ENCODE data around the gene DLG5.

DLG5 gene

DNA sequence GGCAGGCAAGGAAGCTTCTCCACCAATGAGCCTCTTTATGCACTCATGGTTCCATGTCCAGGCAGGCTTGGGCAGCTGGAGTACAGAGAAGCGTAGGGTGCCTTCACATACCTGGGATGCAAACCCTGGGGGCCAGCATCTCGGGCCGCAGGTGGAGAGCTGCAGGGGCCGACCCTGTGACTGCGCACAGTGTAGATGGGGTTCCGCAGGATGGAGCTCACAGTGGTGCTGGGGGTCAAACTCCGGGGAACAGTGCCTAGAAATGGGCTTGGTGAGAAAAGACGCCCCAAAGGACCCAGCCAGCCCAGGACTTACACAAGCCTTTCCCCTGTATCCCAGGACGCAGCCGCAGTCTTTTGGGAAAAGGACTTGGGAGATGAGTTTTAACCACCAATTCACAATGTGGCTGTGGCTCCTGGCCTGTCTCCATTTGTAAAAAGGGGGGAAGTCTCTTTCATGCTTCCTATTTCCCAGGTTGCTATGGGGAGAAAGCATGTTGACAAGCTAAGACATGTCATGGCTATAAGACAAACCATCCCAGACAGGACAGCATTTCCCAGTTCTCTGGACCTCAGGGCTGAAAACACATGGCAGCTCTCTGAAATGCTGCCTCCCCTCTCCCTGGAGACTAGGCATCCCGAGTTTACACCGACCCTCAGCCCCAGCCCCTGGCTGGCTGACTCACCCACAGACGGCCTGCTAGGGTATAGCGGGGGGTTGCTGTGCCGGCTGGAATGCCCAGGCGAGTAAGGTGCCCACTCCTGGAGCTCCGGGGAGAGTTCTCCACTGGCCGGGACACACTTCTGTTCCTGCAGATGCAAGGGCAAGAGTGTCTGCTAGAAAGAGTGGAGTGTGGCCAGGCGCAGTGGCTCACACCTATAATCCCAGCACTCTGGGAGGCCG lies 107.1 kb downstream of the DLG5 start:
- TF ChIP-seq, protein P1, sequence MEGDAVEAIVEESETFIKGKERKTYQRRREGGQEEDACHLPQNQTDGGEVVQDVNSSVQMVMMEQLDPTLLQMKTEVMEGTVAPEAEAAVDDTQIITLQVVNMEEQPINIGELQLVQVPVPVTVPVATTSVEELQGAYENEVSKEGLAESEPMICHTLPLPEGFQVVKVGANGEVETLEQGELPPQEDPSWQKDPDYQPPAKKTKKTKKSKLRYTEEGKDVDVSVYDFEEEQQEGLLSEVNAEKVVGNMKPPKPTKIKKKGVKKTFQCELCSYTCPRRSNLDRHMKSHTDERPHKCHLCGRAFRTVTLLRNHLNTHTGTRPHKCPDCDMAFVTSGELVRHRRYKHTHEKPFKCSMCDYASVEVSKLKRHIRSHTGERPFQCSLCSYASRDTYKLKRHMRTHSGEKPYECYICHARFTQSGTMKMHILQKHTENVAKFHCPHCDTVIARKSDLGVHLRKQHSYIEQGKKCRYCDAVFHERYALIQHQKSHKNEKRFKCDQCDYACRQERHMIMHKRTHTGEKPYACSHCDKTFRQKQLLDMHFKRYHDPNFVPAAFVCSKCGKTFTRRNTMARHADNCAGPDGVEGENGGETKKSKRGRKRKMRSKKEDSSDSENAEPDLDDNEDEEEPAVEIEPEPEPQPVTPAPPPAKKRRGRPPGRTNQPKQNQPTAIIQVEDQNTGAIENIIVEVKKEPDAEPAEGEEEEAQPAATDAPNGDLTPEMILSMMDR (IDR thresholded peaks at IDR 0.05; ENCODE audit: insufficient read depth, low read depth, low read length, missing control alignments), result no peak
- DNase-seq (ENCODE audit: low read depth), result peak; percentile 84
- no peak overlapping the region for H3K4me3 ChIP-seq (ENCODE audit: low read length)

DNA sequence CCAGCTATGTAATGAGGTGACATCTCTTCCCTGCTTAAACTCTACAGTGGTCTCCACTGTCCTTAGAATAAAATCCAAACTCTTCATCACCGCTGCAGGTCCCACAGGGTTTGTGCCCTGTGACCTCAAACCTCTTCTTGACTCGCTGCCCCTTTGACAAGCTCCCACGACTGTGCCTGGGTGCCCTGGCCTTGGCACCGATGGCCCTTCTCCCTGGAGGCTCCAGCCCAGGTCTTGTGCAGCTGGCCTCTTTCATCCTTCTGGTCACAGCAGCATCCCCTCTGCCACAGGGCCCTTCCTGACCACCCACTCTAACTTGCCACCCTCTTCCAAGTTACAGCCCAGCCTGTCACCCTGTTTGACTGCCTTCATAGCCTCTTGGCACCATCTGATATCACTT lies 108.2 kb downstream of the DLG5 start:
- no peak overlapping the region for H3K4me3 ChIP-seq (ENCODE audit: low read length)
- TF ChIP-seq, protein P1 (IDR thresholded peaks at IDR 0.05; ENCODE audit: insufficient read depth, low read depth, low read length, missing control alignments), result no peak
- DNase-seq (ENCODE audit: low read depth), result no peak

DNA sequence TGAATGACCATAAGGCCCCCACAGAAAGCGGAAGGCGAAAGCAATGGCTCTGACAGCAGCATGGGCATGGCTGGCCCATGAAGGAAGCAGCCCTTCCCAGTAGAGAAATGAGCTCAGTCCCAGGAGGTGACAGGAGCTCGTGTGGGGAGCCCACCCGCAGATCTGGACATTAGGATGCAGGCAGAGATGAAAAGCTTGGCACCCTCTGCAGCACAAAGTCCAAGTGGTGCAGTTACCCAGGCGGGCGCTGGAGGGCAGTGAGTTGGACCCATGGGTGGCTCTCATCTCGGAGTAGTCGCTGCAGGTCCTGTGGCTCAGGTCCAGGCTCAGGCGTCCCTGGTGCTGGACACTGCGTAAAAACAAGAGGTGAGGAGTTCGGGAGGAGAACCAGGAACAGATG lies 109.0 kb downstream of the DLG5 start:
- TF ChIP-seq, protein P1 (IDR thresholded peaks at IDR 0.05; ENCODE audit: insufficient read depth, low read depth, low read length, missing control alignments), result no peak
- no peak overlapping the region for H3K4me3 ChIP-seq (ENCODE audit: low read length)
- no peak for DNase-seq (ENCODE audit: low read depth)

DNA sequence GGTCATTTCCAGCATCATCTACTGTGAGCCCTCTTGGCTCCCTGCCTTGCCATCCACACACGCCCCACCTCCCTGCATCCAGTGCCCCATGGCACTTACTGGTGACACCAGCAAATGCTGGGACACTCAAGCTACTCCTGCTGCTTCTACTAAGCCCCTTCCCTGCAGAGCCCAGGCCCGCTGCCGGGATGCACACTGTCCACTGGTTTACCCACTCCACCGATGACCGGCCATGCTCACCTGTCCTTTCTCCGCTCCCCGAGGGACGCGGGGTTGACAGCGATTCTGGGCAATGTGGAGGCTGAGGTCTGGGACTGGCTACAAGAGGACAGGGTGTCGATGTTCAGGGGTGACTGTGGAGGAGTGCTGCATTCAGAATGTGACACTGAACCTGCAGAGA lies 110.2 kb downstream of the DLG5 start:
- no peak overlapping the region for H3K4me3 ChIP-seq (ENCODE audit: low read length)
- no peak for DNase-seq (ENCODE audit: low read depth)
- TF ChIP-seq, protein P1 (IDR thresholded peaks at IDR 0.05; ENCODE audit: insufficient read depth, low read depth, low read length, missing control alignments), result no peak

DNA sequence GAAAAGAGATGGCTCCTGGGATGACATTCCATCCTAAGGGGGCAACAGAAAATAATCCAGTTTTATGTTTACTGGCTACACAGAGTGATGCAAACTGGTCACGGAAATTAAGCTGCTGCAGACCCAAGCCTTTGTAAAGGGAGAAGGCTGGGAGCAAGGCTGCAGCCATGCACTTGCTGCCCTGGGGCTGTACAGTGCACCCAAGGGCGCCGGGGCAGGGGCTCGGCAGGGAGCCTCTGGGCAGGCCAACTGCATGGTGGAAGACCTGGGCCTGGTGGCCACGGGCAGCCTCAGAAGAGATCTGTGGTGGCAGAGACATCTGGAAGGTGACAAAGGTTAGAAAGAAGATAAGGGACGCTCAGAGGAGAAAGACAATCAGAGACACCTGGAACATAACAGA lies 113.8 kb downstream of the DLG5 start:
- no peak for DNase-seq (ENCODE audit: low read depth)
- TF ChIP-seq, protein P1 (IDR thresholded peaks at IDR 0.05; ENCODE audit: insufficient read depth, low read depth, low read length, missing control alignments), result no peak
- no peak overlapping the region for H3K4me3 ChIP-seq (ENCODE audit: low read length)

DNA sequence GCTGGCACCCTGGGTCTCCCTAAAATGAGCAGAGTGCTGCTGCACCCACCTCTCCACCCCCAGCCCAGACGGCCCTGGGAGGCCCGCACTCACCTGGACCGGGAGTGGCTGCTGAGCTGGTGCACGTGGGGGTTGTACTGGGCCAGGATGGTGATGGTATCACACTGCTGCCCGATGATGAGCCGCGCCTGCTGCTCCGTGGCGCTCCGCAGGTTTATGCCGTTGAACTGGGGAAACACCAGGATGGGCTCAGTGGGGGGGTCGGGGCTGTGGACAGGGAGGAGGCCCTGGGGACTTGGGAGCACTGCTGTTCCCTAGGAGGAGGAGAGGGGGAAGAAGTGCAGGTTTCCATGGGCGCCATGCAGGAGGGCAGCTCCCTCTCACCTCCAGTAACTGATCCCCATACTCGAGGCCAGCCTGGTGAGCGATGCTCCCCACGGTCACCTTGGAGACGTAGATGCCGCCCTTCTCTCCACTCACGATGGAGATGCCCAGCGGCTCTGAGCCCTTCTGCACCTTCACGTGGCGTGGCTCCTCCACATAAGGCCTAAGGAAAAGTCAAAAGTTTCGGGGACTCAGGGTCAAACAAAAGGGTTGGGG lies 114.6 kb downstream of the DLG5 start:
- TF ChIP-seq, protein P1 (IDR thresholded peaks at IDR 0.05; ENCODE audit: insufficient read depth, low read depth, low read length, missing control alignments), result no peak
- DNase-seq (ENCODE audit: low read depth), result no peak
- H3K4me3 ChIP-seq (ENCODE audit: low read length), result no peak overlapping the region
